ENCODE data around the gene NFASC.

DNA sequence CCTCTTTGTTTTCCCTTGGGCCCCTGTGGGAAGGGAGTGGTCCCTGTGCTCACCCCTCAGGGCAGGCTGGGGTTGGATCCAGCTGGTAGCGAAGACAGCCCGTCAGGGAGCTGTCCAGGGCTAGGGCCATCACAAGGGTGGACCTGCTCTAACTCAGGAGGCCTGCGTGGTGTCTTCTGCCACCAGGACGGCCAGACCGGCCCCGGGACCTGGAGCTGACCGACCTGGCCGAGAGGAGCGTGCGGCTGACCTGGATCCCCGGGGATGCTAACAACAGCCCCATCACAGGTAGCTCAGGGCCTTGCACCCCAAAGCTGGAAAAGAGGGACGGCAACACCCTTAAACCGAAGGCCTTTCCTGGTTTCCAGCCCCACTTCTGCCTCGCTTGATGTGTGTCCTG, 108.1 kb downstream of the NFASC start:
- TF ChIP-seq CTCF (IDR thresholded peaks at IDR 0.05; ENCODE audit: low read depth, low read length, missing input control) (no peak), YY1 (IDR thresholded peaks at IDR 0.05) (no peak), TAF1 (conservative IDR thresholded peaks at IDR 0.05) (no peak), EGR1 (IDR thresholded peaks at IDR 0.05; ENCODE audit: low read depth in 2 of 2) (no peak), ATF3 (IDR thresholded peaks at IDR 0.05) (no peak), GABPA (IDR thresholded peaks at IDR 0.05 in 1 of 2, conservative IDR thresholded peaks at IDR 0.05 in 1 of 2) (no peak), JUND (IDR thresholded peaks at IDR 0.05) (no peak), SP1 (IDR thresholded peaks at IDR 0.05) (no peak), RAD21 (IDR thresholded peaks at IDR 0.05) (no peak), FOXA1 (IDR thresholded peaks at IDR 0.05) (no peak), HNF4G (IDR thresholded peaks at IDR 0.05) (no peak)
- TF ChIP-seq, protein P1, sequence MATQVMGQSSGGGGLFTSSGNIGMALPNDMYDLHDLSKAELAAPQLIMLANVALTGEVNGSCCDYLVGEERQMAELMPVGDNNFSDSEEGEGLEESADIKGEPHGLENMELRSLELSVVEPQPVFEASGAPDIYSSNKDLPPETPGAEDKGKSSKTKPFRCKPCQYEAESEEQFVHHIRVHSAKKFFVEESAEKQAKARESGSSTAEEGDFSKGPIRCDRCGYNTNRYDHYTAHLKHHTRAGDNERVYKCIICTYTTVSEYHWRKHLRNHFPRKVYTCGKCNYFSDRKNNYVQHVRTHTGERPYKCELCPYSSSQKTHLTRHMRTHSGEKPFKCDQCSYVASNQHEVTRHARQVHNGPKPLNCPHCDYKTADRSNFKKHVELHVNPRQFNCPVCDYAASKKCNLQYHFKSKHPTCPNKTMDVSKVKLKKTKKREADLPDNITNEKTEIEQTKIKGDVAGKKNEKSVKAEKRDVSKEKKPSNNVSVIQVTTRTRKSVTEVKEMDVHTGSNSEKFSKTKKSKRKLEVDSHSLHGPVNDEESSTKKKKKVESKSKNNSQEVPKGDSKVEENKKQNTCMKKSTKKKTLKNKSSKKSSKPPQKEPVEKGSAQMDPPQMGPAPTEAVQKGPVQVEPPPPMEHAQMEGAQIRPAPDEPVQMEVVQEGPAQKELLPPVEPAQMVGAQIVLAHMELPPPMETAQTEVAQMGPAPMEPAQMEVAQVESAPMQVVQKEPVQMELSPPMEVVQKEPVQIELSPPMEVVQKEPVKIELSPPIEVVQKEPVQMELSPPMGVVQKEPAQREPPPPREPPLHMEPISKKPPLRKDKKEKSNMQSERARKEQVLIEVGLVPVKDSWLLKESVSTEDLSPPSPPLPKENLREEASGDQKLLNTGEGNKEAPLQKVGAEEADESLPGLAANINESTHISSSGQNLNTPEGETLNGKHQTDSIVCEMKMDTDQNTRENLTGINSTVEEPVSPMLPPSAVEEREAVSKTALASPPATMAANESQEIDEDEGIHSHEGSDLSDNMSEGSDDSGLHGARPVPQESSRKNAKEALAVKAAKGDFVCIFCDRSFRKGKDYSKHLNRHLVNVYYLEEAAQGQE (IDR thresholded peaks at IDR 0.05), result no peak
- TF ChIP-seq, protein P2, sequence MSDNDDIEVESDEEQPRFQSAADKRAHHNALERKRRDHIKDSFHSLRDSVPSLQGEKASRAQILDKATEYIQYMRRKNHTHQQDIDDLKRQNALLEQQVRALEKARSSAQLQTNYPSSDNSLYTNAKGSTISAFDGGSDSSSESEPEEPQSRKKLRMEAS (IDR thresholded peaks at IDR 0.05), result no peak
